ENCODE results near the gene FGF2. TPM values are rescaled to one million over a fixed set of nuclear protein-coding genes. Genes with fewer than 3 reads are reported as not detected.
"Not testable (repeated sequence)": the region's sequence is repeated elsewhere in the genome, so short reads cannot be mapped to it uniquely, and the experiment has no call there.

FGF2 gene
- polyA plus RNA-seq, 4 donors, result 9.3 to 12.7 (median 10.2) TPM

- DNase-seq (ENCODE audit: low read depth in 4 of 4, low spot score in 3 of 4), result not testable (repeated sequence)
Observed at GRCh38 chr4:122811781-122812180, 14.8 kb upstream of the FGF2 start.

DNA sequence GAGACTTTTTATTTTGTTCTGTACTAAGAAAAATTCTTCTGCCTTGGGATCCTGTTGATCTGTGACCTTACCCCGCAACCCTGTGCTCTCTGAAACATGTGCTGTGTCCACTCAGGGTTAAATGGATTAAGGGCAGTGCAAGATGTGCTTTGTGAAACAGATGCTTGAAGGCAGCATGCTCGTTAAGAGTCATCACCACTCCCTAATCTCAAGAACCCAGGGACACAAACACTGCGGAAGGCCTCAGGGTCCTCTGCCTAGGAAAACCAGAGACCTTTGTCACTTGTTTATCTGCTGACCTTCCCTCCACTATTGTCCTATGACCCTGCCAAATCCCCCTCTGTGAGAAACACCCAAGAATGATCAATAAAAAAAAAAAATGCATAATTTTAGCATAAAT, 13.8 kb upstream of the FGF2 start:
- not testable (repeated sequence) for DNase-seq (ENCODE audit: low read depth in 4 of 4, low spot score in 3 of 4)

- no peak for DNase-seq (ENCODE audit: low read depth in 4 of 4, low spot score in 3 of 4)
Observed at GRCh38 chr4:122814426-122814825, 12.2 kb upstream of the FGF2 start.

- no peak for DNase-seq (ENCODE audit: low read depth in 4 of 4, low spot score in 3 of 4)
Observed at GRCh38 chr4:122815248-122815647, 11.4 kb upstream of the FGF2 start.

GRCh38 chr4:122816476-122816875, 10.2 kb upstream of the FGF2 start:
- DNase-seq (ENCODE audit: low read depth in 4 of 4, low spot score in 3 of 4), result no peak

DNA sequence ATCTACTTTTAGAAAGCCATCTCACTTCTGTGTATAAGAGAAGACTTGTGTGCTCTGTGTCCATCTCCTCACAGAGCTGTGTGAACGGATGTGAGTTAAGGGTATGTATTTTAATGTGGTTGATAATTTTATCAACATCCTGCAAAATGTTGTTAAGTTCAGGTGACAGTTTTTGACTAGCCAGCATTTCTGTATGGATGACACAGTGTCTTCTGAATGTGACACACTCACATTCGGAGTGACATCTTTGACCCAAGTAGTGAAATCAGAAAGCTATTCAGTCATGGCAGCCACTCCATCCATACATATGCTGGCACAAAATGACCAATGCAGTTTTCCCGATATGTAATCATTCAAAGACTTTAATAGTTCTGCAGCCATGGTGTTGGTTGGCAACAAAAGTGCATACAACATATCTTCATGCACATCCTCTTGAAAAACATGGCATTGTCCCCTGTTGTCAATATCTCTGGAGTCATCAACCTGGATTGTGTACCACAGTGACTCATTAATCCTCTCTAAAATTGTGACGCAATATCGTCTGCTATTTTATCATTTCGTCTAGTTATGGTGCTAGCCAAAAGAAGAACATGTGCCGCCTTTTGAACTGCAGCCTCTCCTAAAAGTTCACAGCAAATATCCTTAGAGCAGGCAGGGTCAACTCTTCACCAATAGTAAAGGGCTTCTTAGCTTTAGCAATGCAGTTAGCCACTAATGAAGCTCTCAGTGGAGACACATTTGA, 6.8 kb upstream of the FGF2 start:
- no peak for DNase-seq (ENCODE audit: low read depth in 4 of 4, low spot score in 3 of 4)

DNA sequence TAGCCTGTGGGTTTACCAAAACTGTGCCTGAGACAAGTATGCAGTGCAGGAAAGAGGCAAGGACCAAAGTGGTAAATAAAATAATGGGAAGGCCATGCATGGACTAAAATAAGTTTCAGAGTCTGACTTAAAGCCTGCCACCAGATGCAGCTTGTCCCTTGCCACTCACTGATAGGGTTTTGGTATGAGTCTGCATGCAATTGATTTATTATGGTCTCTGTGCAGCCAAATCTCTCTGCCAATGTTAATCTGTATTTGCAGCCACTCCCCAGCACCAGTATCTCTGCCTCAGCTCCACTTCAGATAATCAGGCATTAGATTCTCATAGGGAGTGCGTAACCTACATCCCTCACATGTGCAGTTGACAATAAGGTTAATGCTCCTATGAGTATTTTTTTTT, 5.5 kb upstream of the FGF2 start:
- no peak for DNase-seq (ENCODE audit: low read depth in 4 of 4, low spot score in 3 of 4)

DNA sequence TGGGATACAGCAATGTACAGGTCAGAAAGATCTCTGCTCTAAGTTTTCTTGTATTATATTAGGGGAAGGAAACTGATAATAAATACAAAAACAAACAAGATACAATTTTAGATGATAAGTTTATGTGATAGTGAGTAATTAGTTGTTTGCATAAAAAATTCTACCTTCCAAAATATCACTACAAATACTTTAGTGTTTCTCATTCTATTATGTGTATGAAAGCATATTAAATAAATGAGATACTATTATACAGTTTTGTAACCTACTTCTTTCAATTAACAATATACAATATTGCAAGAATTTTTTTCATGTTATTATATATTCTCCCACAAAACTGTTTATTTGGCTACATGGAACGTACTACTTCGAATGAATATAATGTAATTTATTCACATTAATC, 4.2 kb upstream of the FGF2 start:
- no peak for DNase-seq (ENCODE audit: low read depth in 4 of 4, low spot score in 3 of 4)

DNA sequence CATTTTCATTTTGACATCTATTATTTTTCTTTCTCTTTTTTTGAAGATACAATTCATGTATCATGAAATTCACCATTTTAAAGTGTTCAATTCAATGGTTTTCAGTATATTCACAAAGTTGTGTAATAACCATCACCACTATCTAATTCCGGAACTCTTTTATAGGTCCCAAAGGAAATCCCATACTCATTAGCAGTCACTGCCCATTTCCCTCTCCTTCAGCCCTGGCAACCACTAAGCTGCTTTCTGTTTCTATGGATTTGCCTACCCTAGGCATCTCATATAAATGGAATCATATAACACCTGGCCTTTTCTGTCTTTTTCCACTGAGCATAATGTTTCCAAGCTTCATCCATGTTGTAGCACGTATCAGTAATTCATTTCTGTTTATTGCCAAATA, 3.2 kb upstream of the FGF2 start:
- DNase-seq (ENCODE audit: low read depth in 4 of 4, low spot score in 3 of 4), result no peak

DNA sequence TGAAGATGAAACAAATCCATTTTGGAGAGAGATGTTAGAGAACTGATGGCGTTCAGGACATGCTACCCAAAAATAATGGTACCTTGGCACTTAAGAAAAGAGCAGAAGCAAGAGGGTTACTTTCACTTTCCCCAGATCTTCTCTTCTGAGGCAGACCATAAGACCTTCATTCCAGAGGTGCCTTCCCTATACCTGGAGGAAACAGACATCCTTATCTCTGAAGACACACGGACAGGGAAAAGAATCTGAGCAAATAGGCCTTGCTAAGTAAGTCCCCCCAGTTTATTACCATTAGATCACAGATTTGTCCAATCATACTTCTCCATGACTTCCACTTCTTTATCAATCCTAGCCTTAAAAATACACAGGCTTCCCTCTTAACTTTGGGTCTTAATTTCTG, 2.0 kb upstream of the FGF2 start:
- no peak for DNase-seq (ENCODE audit: low read depth in 4 of 4, low spot score in 3 of 4)

GRCh38 chr4:122826079-122826527, 528 bp upstream of the FGF2 start:
- peak in 2 of 4 donors; percentile 6 to 39 for DNase-seq (ENCODE audit: low read depth in 4 of 4, low spot score in 3 of 4)

GRCh38 chr4:122827258-122827878, 737 bp downstream of the FGF2 start:
- peak in 3 of 4 donors; percentile 27 to 43 (median 31) for DNase-seq (ENCODE audit: low read depth in 4 of 4, low spot score in 3 of 4)

GRCh38 chr4:122827879-122828601, 1.4 kb downstream of the FGF2 start:
- DNase-seq (ENCODE audit: low read depth in 4 of 4, low spot score in 3 of 4), result peak in 3 of 4 donors; percentile 25 to 35 (median 26)

DNA sequence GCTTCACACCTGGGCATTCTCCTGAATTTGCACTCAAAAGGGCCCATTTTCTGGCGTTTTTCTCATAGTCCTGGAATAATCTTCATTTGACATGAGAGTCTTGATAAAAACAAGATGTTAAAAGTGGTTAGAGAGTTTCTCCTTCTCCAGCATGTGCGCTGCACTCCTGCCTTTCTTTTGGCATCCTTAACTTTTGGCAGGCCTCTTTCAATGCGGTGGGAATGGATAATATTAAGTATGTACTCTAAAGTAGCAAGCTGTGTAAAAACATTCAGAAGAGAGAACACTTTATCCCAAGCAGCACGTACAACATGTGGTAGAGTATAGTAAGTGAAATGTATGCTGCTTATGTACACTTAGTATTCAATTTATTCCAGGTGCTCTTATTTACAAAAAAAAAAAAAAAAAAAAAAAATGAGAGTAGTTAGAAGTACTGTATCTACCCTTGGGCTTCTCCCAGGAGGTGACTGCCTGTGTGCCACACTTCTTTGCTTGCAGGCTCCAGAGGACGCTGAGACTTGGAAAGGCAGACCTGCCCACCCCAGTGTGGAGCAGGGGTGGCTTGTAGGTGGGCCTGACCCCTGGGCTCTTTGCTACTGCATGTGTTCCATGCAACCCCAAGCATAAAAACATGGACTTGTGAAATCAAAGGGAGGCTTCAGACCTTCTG, 3.9 kb downstream of the FGF2 start:
- no peak for DNase-seq (ENCODE audit: low read depth in 4 of 4, low spot score in 3 of 4)

DNA sequence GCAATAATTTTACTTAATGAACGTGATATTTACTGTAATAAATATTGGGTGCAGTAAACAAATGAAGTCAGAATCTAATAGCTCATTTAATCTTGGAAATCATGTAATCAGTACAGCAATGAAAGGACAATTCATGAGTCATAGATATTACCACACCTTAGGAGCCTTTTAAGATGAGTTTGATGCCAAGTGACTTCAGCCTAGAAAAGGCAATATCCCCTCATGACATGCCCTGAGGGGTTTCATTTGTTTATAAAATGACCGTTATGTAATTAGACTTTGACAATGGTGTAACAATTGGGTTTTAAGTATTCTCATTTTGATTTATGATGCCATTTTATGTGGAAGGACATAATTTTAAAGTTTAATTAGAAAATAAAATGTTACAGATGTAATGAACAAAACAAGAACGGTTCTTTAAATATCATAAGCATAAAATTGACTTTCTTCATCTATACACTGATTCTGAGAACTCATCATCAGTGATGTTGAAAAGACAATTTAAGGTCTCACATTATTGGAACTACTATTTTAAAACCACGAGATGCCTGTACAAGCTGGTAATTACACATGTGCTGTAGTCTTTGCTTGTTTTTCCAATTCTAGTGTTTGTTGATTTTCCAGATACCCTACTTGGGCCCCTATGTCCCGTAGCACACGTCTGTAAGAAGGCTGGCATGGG, 5.0 kb downstream of the FGF2 start:
- DNase-seq (ENCODE audit: low read depth in 4 of 4, low spot score in 3 of 4), result no peak

DNA sequence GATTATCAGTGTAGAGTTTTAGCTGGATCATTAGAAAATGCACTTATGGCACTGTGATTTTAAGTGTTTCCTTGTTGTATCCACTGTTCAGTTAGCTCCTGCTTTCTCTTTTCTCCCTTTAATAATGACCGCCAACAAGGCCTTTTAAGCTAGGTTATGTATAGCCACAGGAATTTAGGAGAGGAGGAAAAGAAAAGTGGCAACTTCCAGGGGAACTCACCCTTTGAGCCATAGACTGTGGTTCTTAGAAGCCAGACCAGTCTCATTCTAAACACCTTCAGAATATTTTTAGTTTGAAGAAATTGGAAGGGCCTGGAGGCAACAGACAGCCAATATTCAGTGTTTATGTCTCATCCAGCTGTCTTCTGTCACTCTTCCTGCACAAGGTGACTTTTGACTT, 6.1 kb downstream of the FGF2 start:
- DNase-seq (ENCODE audit: low read depth in 4 of 4, low spot score in 3 of 4), result no peak

DNA sequence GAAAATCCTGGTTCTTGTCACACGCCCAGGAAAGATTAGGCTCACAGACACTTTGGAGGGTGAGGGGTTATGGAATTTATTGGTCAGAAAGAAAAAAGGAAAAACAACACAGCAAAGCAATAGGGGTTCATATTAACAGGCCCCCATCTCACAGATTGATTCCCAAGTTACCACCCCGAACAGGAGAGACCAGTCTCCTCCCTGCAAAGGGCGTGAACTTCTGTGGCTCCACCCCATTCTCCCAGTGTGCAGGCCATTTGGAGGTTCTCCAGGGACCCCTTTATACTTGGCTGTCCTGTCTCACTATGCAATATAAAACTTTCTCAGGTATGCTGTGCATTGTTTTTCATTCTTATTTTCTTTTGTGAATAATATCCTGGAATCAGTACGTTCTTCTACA, 7.4 kb downstream of the FGF2 start:
- DNase-seq (ENCODE audit: low read depth in 4 of 4, low spot score in 3 of 4), result no peak

DNA sequence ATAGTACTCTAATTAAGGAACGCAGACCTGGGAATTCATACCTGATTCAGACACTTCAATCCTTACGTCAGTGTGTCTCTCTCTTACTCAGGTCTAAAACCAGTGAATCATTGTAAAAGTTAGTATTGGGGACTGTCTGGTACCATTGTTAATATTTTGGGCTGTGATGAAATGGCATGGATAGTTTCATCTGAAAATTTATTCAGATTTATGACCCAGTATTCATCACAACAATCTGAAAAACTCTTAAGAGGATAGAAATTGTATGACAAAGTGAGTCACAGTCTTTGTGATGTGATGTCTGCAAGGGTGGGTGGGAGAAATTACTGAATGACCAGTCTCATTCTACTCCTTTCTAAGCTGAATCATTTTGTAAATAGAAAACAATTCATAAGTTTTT, 10.3 kb downstream of the FGF2 start:
- no peak for DNase-seq (ENCODE audit: low read depth in 4 of 4, low spot score in 3 of 4)

- DNase-seq (ENCODE audit: low read depth in 4 of 4, low spot score in 3 of 4), result no peak
Observed at GRCh38 chr4:122838034-122838433, 11.4 kb downstream of the FGF2 start.

DNA sequence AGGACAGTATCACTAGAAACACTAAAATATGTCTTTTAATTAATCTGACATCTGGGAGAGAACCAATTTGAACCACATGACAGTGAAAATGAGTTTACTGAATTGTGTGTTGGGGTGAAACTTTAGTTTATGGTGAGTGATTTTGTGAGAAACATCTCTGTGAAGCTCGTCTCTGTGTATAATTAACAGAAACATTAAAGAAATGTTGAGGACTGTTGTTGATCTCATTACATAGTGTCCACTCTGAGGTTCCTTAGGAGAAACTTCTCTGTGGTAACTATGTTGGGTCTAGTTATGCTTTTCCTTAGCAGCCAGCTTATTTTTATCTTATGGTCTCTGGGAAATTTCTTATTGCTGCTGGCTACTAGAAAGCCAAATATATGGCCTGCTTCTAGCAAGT, 15.8 kb downstream of the FGF2 start:
- no peak for DNase-seq (ENCODE audit: low read depth in 4 of 4, low spot score in 3 of 4)
